Heart left ventricle (tissue), 16 donors: ENCODE results near the gene CCNT2. TPM values are rescaled to one million over a fixed set of nuclear protein-coding genes. Genes with fewer than 3 reads are reported as not detected.
A peak's percentile ranks its signal among the peaks of the same experiment; 100 is the strongest.

ENCODE experiments used
- ATAC-seq, 4 donors: fragments of 200-7000 bp; cut with Tn5 transposase; one replicate each; pipeline ENCODE4 v1.9.1; 2020 to 2022; ENCODE audit warnings: moderate library complexity in 4 of 4, mild to moderate bottlenecking in 3 of 4, moderate number of reproducible peaks in 1 of 4
- DNase-seq, 5 donors: peaks; one replicate each; pipeline ENCODE4 v3.0.0-alpha.2; 2020
- H3K27ac ChIP-seq, 12 donors: fragments of 200-600 bp; sonication (generic) in 4 of 12; one replicate each; pipeline versions ENCODE4 v1.5.0 to v1.8.0; 2016 to 2022; ENCODE audit warnings: mild to moderate bottlenecking in 2 of 12
- H3K27me3 ChIP-seq, 9 donors: fragments of 200-600 bp; sonication (generic) in 2 of 9; one replicate each; pipeline versions ENCODE4 v1.5.1 to v1.8.0; 2016 to 2022; ENCODE audit warnings: mild to moderate bottlenecking in 3 of 9
- H3K36me3 ChIP-seq, 9 donors: fragments of 200-600 bp; sonication (generic) in 2 of 9; one replicate each; pipeline versions ENCODE4 v1.5.0 to v1.8.0; 2018 to 2022; ENCODE audit warnings: mild to moderate bottlenecking in 2 of 9
- H3K4me1 ChIP-seq, 12 donors: fragments of 200-600 bp; sonication (generic) in 4 of 12; one replicate each; pipeline versions ENCODE4 v1.5.0 to v1.8.0; 2016 to 2022; ENCODE audit warnings: mild to moderate bottlenecking in 3 of 12
- H3K4me3 ChIP-seq, 12 donors: fragments of 200-600 bp; sonication (generic) in 4 of 12; one replicate each; pipeline versions ENCODE4 v1.5.0 to v1.8.0; 2017 to 2022; ENCODE audit warnings: mild to moderate bottlenecking in 9 of 12, moderate library complexity in 4 of 12
- H3K9me3 ChIP-seq, 12 donors: fragments of 200-600 bp; sonication (generic) in 4 of 12; one replicate each; pipeline versions ENCODE4 v1.5.0 to v1.8.0; 2016 to 2022; ENCODE audit warnings: mild to moderate bottlenecking in 1 of 12
- CTCF ChIP-seq, 12 donors: fragments of 200-600 bp; sonication (generic) in 4 of 12; IDR thresholded peaks; one replicate each; pipeline versions ENCODE4 v1.5.0 to v1.8.0; 2018 to 2022; ENCODE audit warnings: antibody characterized with exemption in 12 of 12, mild to moderate bottlenecking in 5 of 12
- POLR2A ChIP-seq, 2 donors: fragments of 450-650 bp; IDR thresholded peaks; one replicate each; pipeline ENCODE4 v1.6.1; 2017; ENCODE audit warnings: antibody characterized with exemption in 2 of 2, mild to moderate bottlenecking in 2 of 2, moderate library complexity in 2 of 2
- WGBS, 4 donors: extraction: QIAGEN DNeasy Blood & Tissue Kit in 2 of 4; methylation state at CpG; one replicate each; pipeline versions ENCODE4 v1.1.5 to v1.1.7; 2013 to 2018; 5-methylcytosine and 5-hydroxymethylcytosine counted together
- intact Hi-C, 10 donors: fragments of 100-400 bp; cut with DNase I; formaldehyde crosslinking; loops; one replicate each; pipeline versions ENCODE4 v1.11.1 to v1.14.2; 2022
- polyA plus RNA-seq, 2 donors: library from polyadenylated mRNA; stranded (reverse); fragments of 200-250 nt; gene quantifications; one replicate each; pipeline ENCODE4 v1.2.3, GENCODE V29; 2013
- total RNA-seq, 9 donors: library from RNA; depleted of rRNA in 2 of 9; stranded (reverse); fragments of >200 nt in 2 of 9; fragmentation: NEBNext Ultra II Directional in 3 of 9; extraction: Animal tissue kit (Norgen Biotek cat#: 25700) in 3 of 9; gene quantifications; one replicate each; pipeline versions ENCODE4 v1.1.0 to v1.2.4, GENCODE V29; 2016 to 2023
- donor health status: ischemic (EF 13 %, LVEDD 7.1; RV severe dilation, severe dysfunction).
- donor health status: healthy with polysubstance abuse.
- donor health status: DM: no; HTN: yes; CAD: no.
- donor health status: DM: no; HTN: no; CAD: no.
- donor health status: ischemic (EF 25% LVEDD 6.9; RV normal size, moderate dysfunction).
- donor health status: ischemic (EF 25% LVEDD 5.7; RV mildly dilated, moderate dysfunction).
- donor health status: healthy.
- donor health status: DM: yes; HTN: yes; CAD: no.
- donor health status: ischemic (EF 35%, LVEDD 5.7; RV mildly dilated, moderate dysfunction).
- donor health status: nonischemic (EF 11% LVEDD 7.7; RV severe dilation, severe dysfunction).
- donor health status: DM: yes; HTN: yes; CAD: no.
- donor health status: PGD.
- donor health status: ischemic (EF 29% LVEDD 5.4; RV normal size, mild dysfunction).
- donor health status: nonischemic (EF 23%, LVEDD 6.1; RV moderate dilation, normal function).

The CCNT2 gene
- total and polyA plus RNA-seq, 11 donors = 6.7 to 26.8 (median 19.2) TPM

GRCh38 chr2:134980639-134981038 lies 62.0 kb downstream of the CCNT2 start:
- Histone ChIP-seq H3K27me3 (no peaks in the 10 kb centered on the region), H3K36me3 (no peaks in the 10 kb centered on the region), H3K4me3 (no peak overlapping the region), H3K9me3 (peaks cover 0 to 4% (median 0%) of the 10 kb centered on the region in 12 donors), H3K27ac (no peak overlapping the region), H3K4me1 (peaks cover 0 to 10% (median 0%) of the 10 kb centered on the region in 12 donors)
- DNase-seq (no peak), ATAC-seq (no peak)
- TF ChIP-seq POLR2A (IDR thresholded peaks at IDR 0.05) (no peak), CTCF (IDR thresholded peaks at IDR 0.05) (no peak)
- 96 to 99% (median 98%) methylated on average over 7 of the region's 7 CpGs for WGBS, 4 donors
- intact Hi-C loops = no loop called here

- H3K4me3 ChIP-seq = no peak overlapping the region
- no peak for ATAC-seq
- H3K36me3 ChIP-seq = no peaks in the 10 kb centered on the region
- intact Hi-C loops = no loop called here
- no peak for TF ChIP-seq CTCF (IDR thresholded peaks at IDR 0.05)
- TF ChIP-seq POLR2A (IDR thresholded peaks at IDR 0.05) = no peak
- H3K27ac ChIP-seq = no peak overlapping the region
- 63 to 83% (median 72%) methylated on average over 1 of the region's 1 CpG for WGBS, 4 donors
- peaks cover 0 to 4% (median 0%) of the 10 kb centered on the region in 12 donors for H3K9me3 ChIP-seq
- no peaks in the 10 kb centered on the region for H3K27me3 ChIP-seq
- no peak for DNase-seq
- no peaks in the 10 kb centered on the region for H3K4me1 ChIP-seq
Measured at GRCh38 chr2:134982603-134983002, 64.0 kb downstream of the CCNT2 start.

DNA sequence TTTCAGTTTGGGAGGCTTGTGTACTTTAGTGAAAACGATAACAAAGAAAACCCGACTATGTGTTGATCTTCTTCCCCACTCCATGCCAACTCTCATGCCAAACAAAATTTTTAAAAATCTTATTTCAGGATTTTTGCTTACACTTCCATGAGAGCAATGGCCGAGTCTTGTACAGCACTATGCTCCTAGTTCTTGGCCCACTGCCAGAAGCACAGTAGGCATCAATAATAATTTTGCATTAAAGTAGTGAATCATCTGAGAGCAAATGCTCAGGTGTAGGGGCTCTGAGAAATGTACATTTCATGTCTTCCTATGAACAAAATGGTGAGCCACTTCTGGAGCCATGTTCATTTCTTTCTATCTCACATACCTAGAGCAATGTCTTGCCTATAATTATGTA lies 66.4 kb downstream of the CCNT2 start:
- Histone ChIP-seq H3K9me3 (peaks cover 0 to 4% (median 0%) of the 10 kb centered on the region in 12 donors), H3K27me3 (peaks cover 0 to 2% (median 0%) of the 10 kb centered on the region in 9 donors), H3K4me3 (no peak overlapping the region), H3K4me1 (no peaks in the 10 kb centered on the region), H3K27ac (no peak overlapping the region), H3K36me3 (no peaks in the 10 kb centered on the region)
- 87 to 94% (median 93%) methylated on average over 3 of the region's 3 CpGs for WGBS, 4 donors
- intact Hi-C loops = loop anchor here in 5 of 10 donors (5.0 kb wide), 2 partner anchors 722 to 727 kb away; no protein-coding TSS in a partner anchor
- DNase-seq = no peak
- TF ChIP-seq POLR2A (IDR thresholded peaks at IDR 0.05) (no peak), CTCF (IDR thresholded peaks at IDR 0.05) (no peak)
- ATAC-seq = no peak

DNA sequence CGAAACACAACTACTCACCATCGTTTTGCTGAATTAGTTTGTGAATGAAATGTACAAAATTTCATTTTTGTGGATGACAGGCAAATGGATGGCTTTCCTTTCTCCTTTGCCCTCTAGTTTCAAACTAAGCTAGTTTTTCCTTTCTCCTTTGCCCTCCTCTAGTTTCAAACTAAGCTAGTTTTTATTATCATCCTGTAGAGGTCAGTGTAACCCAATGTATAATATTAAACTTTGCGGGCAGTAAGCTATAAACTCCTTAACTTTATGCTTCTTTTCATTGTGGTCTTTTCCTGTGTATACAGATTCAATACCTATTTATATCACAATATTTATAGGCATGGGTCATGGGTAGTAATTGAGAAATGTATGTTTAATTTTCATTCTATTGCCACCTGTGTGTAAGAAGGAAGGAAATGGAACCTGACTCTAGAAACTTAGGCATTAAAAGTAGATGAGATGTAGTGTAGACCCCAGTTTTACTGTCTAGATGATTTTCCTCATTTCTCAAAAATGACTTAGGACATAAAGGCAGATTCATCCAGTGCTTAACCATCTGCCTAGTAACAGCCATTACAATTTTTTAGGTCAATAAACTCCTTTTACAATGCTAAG lies 70.5 kb downstream of the CCNT2 start:
- ATAC-seq = peak in 1 of 4 donors; percentile 49
- DNase-seq = no peak
- Histone ChIP-seq H3K9me3 (peaks cover 0 to 4% (median 0%) of the 10 kb centered on the region in 12 donors), H3K4me1 (no peaks in the 10 kb centered on the region), H3K27me3 (peaks cover 0 to 4% (median 0%) of the 10 kb centered on the region in 9 donors), H3K27ac (no peak overlapping the region), H3K4me3 (no peak overlapping the region), H3K36me3 (no peaks in the 10 kb centered on the region)
- TF ChIP-seq CTCF (IDR thresholded peaks at IDR 0.05) (peak in 11 of 12 donors; percentile 20 to 59 (median 41)), POLR2A (IDR thresholded peaks at IDR 0.05) (no peak)
- intact Hi-C loops = loop anchor here in 7 of 10 donors (2.0 to 5.0 kb wide), 4 partner anchors 718 to 723 kb away; no protein-coding TSS in a partner anchor
- 20 to 24% (median 23%) methylated on average over 3 of the region's 3 CpGs for WGBS, 4 donors
